HuH-7 (cell line): ENCODE measurements around the gene CADPS.
A peak's percentile ranks its signal among the peaks of the same experiment; 100 is the strongest.

Source experiments
- DNase-seq: peaks from one replicate; pipeline ENCODE4 v3.0.0; 2011; ENCODE audit warnings: low spot score

CADPS gene

DNA sequence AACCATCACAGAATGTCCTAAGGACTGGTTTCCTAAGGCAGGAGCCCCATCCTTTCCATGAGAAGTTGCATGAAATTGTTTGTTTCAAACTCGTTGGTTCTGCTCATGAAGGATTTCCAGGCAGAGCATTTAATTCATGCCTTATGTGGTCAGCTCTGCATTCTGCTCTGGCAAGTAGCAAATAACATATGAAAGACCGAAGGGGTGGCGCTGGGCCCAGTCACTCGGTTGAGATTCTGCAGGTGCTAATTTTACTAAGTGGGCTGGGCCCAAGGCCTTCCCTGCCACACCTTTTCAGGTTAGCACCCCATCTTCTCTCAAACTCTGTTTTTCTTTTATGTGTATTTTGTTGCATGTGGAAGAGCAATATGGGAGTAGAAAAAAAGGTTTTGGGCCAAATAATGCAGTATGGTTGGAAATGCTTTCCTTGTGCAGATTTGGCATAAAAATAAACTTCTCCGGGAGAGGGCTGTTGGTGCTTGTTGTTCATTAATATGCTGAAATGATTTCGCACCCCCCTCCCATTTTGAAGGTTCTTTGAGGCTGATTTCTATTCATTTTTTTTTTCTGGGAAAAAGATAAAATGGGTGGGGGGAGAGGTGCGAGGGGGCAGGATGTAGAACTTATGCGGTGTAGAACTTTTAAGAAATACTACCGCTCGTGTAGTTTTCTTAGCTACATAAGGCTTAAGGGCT, 318.9 kb downstream of the CADPS start:
- DNase-seq, result no peak

DNA sequence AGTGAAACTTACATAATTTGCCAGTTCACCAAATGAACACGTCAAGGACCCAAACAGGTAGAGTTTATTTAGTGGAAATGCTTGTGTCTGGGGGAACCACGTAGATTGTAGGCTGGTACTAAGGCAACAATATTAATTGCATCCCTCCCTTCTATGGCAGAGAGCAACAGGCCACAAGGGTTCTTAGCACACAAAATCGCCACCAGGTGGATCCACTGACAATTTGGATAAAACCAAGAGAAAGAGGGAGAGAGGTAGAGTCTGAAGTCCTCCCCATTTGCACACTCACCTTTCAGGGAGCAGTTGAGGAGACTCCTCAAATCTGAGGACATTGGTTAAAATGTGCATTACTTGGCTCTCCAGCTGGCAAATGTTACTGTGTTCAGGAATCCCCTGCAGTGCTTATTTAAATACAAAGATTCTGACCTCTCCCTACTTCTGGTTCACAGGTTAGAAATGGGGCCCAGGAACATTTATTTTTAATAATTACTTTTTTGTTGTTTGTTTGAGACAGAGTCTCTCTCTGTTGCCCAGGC, 320.9 kb downstream of the CADPS start:
- DNase-seq, result no peak

DNA sequence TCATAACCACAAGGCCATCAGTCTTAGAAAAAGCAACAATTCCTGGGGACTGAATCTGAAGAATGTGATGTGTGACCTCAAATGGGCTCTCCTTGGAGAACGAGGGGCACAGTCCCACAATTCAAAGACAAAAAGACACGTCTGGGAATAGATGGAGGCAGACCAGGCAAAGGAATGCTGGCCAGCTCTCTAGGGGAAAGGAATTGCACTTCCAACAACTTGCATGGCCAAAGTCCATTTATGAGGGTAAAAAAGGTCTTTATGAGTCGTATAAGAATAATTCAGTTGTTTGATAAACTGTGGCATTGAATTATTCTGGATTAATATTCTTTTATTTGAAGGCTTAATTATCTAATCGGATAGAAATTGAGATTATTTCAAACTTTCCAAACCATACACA, 321.4 kb downstream of the CADPS start:
- no peak for DNase-seq

DNA sequence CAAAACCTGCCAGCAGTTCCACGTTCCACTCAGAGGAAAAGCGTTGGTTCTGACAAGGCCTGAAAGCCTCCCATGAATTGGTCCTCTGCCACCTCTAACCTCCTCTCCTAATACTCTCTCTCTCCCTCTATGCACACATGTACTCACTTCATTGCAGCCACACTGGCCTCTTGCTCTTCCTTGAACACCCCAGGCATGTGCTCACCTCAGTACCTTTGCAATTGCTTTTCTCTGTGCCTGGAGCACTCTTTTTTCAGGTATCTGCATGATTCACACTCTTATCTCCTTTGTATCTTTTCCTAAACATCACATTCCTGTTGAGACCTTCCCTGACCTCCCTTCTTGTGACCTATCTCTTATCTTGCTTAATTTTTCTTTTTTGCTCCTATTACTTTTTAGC, 323.7 kb downstream of the CADPS start:
- DNase-seq, result no peak

DNA sequence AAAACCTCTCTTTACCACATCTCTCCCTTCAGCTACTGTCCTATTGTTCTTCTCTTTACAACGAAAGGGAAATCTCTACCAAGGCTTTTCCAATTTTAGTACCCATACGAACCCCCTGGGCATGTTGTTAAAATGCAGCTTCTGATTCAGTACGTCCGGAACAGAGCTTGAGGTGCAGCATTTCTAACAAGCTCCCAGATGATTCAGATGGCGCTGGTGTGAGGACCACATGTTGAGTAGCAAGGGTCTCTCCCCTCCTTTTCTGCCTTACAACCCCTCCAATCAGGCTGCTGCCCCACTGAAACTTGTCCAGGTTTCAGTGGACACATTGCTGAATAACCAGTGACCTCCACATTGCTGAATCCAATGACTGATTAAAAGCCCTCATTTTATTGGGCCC, 324.8 kb downstream of the CADPS start:
- DNase-seq, result no peak

DNA sequence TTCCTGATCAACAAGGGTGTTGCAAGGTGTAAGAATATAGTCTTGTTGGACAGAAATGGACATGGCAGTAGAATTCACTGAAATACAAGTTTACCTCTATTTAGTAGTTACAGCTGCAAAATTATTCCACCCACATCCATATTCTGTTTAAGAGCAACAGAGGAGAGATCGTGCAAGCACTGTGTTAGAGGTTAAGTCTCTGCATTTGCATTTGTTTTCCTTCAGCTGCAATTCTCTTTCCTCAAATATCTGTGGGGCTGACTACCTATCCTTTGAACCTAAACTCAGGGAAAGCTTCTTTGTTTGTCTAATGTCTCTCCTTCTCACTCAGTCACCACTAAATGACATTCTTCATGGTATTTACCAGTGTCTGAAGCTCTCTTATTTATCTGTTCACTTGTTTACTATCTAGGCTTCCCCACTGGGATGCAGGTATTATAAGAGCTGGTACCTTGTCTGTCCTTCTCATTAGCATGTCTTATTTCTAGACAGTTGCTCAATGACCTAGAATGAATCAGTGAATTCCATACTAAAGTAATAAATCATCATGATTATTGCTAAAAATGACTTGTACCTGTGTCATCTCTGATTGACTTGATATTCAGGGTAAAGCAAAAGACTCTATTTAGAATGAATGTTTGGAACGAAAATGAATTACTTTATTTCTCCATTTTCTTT, 326.5 kb downstream of the CADPS start:
- DNase-seq, result no peak

DNA sequence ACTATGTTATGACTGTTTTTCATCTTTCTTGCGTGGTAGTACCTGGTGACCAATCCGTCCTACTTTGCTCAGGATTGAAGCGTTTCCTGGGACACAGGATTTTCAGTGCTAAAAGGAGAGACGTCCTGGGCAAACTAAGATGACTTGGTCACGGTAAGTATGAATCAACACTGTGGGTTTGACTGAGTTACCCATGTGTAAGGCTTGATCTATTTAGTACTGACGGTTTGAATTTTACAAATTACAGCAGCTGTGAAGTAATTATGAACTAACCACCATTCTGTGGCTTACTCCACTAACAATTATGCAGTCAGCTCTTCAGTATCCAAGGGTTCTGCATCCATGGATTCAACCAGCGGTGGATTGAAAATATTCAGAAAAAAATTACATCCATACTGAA, 328.9 kb downstream of the CADPS start:
- no peak for DNase-seq

DNA sequence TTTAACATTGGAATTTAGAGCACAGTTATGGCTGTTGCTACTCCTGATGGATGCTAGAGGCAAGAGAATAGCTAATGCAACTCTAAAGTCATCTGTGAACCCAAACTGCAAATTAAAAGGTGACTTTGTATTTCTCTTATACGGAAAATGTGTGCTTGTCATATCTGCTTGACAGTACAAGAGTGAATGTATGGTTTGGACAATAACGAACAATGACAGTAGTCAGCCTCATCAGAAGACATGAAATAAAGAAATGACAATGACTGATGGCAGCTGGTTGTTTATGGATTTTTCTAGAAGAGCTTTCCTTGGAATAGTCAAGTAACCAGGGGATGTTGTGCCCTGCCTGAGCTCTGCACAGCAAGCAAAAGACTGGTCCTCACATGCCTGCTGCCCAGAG, 333.0 kb downstream of the CADPS start:
- no peak for DNase-seq

DNA sequence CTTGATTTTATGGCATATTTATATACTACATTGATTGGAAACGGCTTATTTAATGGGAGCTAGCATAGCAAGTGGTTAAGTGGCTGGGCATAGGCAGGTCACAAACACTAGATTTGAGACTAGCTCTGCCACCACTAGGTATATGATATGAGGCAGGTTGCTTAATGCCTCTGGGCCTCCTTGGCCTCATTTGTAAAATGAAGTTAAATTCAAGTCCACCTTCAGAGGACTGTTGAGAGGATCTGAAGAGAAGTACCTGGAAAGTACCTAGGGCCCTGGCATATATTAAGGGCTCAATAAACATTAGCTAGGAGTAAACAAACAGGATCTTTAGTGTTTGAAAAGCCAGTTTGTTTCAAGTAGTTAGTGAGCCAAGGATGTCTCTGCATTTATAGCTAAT, 335.5 kb downstream of the CADPS start:
- DNase-seq, result no peak

DNA sequence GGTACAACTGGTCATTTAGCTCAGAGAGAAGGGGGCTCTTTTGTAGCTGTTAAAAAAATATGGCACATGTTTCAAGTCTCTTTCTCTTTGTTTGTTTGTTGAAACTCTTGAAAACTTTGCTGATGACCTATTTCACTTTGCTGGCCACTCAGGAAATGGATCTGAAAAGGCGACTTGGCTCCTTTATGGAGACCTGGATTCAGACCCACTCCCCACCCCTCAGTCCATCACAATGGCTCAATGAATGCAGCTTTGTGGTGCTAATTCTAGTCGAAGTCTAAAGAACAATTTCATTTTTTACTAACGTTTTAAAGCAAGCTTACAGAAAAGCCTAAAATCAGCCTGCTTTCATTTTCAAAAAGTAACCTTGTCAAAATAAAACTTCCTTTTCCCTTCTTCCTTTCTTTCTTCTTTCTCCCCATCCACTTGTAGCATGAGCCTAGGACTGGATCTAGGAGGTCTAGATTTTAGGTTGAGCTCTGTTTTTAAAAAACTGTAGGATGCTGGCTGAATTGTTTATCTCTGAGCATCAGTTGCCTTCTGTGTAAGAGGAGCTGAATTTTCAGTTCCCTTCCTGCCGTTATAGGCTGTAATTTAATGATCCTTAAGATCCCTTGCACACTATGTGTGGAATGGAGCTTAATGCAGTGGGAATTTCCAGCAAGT, 336.4 kb downstream of the CADPS start:
- DNase-seq, result no peak

DNA sequence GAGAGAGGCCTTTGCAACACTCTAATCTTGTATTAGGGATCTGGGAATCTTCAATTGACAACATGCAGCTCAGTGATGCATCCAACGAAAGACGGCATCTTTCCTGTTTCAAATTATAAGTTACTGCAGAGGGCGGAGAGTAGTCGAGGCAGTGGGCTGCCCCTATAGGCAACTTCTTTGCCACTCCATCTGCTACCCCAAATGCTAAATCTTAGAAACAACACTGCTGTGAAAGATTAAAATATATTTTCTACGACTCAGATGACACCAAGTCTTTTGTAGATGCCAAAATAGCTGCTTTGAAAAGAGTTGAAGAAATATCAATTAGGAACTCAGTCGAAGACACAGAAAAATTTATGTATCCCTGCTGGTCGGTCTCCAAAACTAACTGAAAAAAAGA, 340.9 kb downstream of the CADPS start:
- no peak for DNase-seq

DNA sequence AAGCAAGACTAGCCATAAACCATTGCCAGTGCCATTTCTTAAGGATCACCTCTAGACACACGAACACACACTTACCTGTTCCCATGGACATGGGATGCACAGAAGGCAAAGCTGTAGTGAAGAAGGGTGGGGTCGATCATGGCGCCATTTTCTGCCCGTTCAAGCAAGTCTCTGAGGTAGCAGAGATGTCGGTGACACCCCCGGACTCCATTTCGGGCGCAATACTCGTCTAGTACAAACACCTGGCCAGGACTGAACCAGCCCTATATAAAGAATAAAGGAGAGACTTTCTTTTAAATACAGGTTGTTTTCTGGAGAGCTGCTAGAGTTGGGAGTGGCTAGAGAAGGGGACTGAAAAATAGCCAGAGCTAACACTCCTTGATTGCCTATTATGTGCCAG, 342.4 kb downstream of the CADPS start:
- DNase-seq, result no peak

DNA sequence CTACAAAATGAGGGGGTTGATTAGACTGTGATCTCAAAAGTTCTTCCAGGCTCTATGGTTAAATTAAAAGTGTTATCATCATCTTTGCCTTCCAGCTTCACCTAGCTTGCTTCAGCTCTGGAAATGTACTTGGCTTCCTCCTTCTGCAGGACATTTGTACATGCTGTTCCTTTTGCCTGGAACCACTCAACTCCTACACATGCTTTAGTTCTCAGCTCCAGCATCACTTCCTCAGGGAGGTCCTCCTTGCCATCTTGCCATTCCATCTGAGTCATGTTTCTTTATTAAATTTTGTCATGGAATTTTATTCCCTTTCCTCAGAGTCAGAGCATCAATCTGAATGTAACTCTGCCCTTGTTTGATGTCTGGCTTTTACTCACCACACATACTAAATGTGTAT, 343.2 kb downstream of the CADPS start:
- DNase-seq, result no peak

DNA sequence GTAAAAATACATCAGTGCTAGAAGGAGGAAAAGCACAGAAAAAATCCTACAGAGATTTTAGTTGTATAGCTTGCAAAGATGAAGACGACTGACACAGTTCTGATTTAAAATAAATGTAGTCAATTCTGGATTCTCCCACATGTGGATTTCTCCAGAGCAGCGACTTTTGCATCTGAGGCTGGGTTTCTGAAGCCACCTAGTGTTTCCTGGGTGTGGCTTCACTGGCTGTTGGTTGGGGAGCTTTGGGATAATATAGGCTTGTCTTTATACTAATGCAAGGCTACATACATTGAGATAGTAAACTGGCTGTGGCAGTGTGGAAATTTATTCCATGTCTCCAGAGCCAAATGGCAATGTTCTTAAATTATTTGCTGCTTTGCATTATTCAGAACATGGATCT, 343.7 kb downstream of the CADPS start:
- DNase-seq, result no peak

DNA sequence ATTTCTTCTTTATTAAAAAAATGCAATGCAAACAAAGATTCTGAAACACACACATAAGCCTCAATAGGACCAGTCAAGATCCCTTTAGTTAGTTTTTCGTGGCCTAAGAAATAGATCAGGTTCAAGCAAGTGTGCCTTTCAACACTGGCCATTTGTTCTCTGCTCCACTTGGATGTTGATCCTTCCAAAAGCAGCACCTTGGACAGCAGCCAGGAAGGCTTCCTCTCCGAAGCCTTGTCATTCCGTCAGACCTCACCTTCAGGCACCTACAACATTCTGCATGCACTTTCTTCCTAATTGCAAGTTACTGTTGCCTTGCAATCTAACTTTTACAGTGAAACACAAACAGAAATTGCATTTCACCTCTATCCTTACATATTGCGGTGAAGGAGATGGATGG, 346.0 kb downstream of the CADPS start:
- DNase-seq, result peak; percentile 3

DNA sequence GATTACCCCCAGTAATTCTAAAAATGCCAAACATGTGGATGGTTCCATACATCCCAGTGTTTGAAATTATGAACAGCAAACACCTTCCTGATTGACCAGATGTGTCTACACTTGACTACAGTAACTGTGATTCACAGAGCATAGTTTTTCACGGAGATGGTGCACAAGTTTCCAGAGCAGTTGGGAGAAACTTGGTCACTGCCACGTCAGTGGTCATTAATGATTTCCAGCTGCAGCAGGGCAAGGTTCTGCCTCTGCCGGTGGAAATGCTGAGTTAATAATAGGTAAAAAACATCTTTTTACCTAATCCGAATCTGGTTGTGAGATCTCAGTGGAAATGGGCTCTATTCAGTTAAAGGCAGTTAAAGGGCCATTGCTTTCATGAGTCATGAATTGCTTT, 347.7 kb downstream of the CADPS start:
- DNase-seq, result no peak

DNA sequence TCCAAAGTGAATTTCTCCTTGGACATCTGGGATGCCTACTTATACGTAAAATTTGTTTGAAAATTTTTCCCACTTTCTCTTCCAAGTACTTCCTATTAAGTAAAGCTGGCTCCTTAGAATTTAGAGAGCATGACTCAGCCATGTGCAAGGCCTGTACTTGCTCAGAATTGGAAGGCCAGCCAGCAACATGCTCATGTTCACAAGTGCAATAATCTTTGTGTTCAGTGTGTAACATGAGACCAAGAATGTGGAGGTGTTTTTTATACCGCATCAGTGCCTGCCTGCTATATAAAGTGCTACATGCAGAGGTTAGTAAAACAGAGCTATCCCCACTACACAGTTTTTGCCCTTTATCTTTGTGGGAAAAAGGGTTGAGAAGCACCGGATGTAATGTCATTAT, 349.9 kb downstream of the CADPS start:
- no peak for DNase-seq

DNA sequence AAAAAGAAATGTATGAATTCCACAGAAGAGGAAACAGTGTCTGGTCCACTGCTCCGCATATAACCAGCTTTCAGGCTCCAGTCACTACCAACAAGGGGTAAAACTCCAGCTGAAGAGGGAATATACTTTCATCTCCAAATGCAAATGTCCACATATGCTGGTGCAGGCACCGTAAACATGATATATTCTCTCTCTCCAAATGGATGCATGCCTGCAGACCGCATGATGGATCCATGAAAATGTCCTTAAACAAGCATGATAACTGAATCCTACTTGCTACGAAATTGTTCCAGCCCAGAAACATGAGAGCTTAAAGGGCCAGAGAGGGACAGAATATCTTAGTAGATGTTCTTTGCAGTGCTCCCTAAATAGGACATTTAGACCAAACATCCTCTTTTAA, 351.5 kb downstream of the CADPS start:
- no peak for DNase-seq

DNA sequence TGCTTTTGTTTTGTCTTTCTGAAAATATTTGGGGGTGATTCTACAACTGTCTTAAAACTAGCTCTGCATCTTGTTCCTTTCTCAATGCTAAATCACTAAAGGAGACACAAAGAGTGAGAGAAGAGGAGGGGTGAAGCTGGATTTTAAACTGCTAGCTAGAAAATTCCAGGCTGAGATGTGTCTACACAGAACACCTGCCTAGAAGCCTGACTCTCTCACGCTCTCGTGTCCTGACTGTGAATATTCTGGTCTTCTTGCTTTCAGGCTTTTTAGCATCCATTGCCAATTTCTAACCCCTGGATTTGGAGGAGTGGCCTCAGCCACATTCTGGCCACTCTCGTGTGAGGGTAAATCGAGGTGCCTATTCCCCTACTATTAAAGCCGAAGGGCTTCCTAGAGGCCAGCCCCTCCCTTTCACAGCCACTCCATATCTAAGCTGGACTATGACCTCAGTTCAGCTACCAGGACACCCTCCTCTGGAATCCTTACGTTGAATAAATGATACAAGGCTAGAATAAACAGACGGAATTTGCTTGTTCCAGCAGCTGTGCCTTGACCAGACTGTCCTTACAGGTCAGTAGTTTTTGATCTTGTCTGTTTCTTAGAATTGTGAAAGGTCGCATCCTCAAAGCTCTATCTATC, 353.6 kb downstream of the CADPS start:
- no peak for DNase-seq

DNA sequence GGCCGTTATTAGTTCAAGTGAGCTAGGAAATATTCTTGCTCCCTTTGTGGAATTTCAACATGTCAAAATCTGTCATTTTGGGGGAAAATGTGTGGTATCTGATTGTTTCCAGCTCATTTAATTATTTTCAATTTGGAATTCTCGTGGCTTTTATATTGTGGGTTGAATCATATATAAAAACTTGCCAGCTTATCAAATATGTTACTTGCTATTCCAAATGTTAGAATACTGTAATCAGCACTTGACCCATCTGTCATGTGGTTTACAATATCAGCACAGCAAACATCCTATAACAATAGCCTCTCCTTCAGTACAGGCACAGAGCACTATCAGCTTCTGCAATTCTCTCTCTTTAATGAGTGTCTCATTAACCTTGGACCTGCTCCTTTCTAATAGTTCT, 371.7 kb downstream of the CADPS start:
- DNase-seq, result no peak

DNA sequence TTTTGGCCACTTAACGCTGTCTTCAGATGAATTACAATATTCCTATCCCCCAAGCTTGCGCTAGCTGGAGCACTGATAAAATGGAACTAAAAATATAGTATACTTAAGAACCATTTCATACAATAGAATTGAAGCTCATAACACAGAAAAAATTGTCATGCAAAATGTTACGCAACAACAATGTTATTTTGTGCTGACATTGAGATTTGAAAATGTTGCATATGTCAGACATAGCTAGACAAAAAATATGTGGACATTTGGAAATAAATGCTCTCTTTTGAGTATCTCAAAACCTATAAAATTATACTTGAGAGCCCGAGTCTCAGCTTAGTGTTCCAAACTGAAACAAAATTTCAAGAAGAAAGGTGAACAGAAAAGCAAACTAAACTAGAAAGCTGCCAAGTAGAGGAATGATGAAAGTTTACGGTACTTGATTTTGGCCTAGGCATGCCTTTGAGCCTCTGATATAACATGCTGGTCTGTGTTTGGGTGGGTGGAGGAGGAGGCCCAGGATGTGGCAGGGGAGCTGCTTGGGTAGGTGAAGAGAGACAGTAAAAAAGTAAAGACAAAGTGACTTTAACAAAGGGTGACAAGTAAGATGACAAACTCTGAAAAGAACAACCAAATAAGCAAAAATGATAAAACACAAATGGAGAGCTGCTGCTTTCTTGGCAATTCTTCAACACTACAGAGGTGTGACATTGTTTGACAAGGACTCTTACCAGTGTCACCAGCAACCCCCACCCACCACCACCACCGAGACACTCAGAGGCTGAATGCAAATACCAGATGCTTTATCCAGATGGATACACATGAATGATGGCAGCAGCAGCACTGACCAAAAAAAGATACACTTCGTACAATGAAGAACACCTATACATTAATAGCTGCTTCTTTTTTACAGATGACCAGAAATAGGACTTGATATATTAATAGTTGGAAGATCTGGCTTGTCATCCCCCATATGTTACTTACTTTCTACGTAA, 372.6 kb downstream of the CADPS start:
- DNase-seq, result no peak

DNA sequence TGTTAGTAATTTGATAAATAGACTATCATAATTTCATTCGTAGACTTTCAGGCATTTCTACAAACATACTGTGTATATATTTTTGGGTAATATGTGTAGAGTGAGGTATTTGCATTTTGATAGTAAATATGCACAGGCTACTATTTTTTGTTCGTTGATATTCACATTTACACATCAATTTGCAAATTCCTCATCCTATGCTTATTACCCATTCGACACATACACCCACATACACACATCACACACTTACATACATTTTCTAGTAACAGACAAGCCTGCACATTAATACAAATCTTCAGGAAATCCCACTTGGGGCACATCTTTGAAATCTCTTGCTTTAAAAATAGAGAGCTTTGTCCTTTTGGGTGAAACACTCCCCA, 373.9 kb downstream of the CADPS start:
- no peak for DNase-seq
